HL-60 (cell line): ENCODE measurements around the gene PDXP.

Experiments used
- GABPA ChIP-seq: IDR thresholded peaks from 2 replicates; pipeline ENCODE4 v1.6.1; 2012; ENCODE audit warnings: low read depth
- POLR2AphosphoS5 ChIP-seq: IDR thresholded peaks from 2 replicates; pipeline ENCODE4 v1.6.1; 2012; ENCODE audit warnings: low read depth
- TF ChIP-seq, protein P1 (sequence below): IDR thresholded peaks from one replicate; pipeline ENCODE4 v1.5.1; 2011; ENCODE audit warnings: low read length, control low read depth, inconsistent platforms; ENCODE audit not compliant: insufficient read depth
- TF ChIP-seq, protein P2 (sequence below): IDR thresholded peaks from 2 replicates; pipeline ENCODE4 v1.6.1; 2012; ENCODE audit warnings: low read depth; ENCODE audit not compliant: insufficient replicate concordance

DNA sequence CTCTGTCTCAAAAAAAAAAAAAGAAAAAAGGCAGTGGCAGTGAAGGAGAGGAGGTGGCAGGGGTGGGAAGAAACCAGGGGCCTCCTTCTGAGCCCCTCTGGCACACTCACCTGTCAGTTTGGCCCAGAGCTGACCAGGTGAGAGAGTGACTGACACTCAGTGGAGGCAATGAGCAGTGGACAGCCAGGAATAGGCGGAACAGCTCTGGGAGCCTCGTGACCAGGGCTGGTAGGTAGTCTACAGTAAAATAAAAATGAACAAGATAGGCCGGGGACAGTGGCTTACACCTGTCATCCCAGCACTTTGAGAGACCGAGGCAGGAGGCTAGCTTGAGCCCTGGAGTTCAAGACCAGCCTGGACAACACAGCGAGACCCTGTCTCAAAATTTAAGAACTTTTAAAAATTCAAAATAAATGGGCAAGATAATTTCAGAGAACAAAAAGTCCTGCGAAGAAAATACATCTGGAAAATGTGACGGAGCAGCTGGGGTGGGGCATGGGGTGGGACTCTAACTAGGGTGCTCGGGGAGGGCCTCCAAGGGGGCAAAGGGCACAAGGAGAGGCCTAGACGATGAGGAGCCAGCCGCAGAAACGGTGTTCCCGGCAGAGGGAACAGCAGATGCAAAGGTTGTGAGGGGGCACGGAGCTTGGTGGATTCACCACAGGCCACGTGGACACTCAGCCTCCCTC lies 3.8 kb upstream of the PDXP start:
- TF ChIP-seq POLR2AphosphoS5 (no peak), GABPA (no peak)
- TF ChIP-seq, protein P1, sequence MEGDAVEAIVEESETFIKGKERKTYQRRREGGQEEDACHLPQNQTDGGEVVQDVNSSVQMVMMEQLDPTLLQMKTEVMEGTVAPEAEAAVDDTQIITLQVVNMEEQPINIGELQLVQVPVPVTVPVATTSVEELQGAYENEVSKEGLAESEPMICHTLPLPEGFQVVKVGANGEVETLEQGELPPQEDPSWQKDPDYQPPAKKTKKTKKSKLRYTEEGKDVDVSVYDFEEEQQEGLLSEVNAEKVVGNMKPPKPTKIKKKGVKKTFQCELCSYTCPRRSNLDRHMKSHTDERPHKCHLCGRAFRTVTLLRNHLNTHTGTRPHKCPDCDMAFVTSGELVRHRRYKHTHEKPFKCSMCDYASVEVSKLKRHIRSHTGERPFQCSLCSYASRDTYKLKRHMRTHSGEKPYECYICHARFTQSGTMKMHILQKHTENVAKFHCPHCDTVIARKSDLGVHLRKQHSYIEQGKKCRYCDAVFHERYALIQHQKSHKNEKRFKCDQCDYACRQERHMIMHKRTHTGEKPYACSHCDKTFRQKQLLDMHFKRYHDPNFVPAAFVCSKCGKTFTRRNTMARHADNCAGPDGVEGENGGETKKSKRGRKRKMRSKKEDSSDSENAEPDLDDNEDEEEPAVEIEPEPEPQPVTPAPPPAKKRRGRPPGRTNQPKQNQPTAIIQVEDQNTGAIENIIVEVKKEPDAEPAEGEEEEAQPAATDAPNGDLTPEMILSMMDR, result no peak
- TF ChIP-seq, protein P2, sequence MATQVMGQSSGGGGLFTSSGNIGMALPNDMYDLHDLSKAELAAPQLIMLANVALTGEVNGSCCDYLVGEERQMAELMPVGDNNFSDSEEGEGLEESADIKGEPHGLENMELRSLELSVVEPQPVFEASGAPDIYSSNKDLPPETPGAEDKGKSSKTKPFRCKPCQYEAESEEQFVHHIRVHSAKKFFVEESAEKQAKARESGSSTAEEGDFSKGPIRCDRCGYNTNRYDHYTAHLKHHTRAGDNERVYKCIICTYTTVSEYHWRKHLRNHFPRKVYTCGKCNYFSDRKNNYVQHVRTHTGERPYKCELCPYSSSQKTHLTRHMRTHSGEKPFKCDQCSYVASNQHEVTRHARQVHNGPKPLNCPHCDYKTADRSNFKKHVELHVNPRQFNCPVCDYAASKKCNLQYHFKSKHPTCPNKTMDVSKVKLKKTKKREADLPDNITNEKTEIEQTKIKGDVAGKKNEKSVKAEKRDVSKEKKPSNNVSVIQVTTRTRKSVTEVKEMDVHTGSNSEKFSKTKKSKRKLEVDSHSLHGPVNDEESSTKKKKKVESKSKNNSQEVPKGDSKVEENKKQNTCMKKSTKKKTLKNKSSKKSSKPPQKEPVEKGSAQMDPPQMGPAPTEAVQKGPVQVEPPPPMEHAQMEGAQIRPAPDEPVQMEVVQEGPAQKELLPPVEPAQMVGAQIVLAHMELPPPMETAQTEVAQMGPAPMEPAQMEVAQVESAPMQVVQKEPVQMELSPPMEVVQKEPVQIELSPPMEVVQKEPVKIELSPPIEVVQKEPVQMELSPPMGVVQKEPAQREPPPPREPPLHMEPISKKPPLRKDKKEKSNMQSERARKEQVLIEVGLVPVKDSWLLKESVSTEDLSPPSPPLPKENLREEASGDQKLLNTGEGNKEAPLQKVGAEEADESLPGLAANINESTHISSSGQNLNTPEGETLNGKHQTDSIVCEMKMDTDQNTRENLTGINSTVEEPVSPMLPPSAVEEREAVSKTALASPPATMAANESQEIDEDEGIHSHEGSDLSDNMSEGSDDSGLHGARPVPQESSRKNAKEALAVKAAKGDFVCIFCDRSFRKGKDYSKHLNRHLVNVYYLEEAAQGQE, result no peak
